ENCODE results near the gene ZNF592.
A peak's percentile ranks its signal among the peaks of the same experiment; 100 is the strongest.

ZNF592 gene

GRCh38 chr15:84831613-84832012 lies 83.2 kb downstream of the ZNF592 start:
- DNase-seq: no peak

- DNase-seq: no peak
These were observed 84.2 kb downstream of the ZNF592 start for GRCh38 chr15:84832448-84833040.

- DNase-seq: no peak
These were observed 85.2 kb downstream of the ZNF592 start for GRCh38 chr15:84833447-84834228.

- DNase-seq: no peak
These were observed 86.0 kb downstream of the ZNF592 start for GRCh38 chr15:84834229-84834955.

- DNase-seq: no peak
These were observed 86.6 kb downstream of the ZNF592 start for GRCh38 chr15:84834969-84835368.

GRCh38 chr15:84835661-84836337 lies 87.4 kb downstream of the ZNF592 start:
- DNase-seq: no peak

- DNase-seq: no peak
These were observed 88.5 kb downstream of the ZNF592 start for GRCh38 chr15:84836844-84837243.

GRCh38 chr15:84839714-84840113 lies 91.3 kb downstream of the ZNF592 start:
- DNase-seq: no peak

- DNase-seq: no peak
These were observed 91.9 kb downstream of the ZNF592 start for GRCh38 chr15:84840255-84840654.

GRCh38 chr15:84840741-84841429 lies 92.5 kb downstream of the ZNF592 start:
- no peak for DNase-seq

- DNase-seq: no peak
These were observed 94.4 kb downstream of the ZNF592 start for GRCh38 chr15:84842781-84843180.

GRCh38 chr15:84844964-84845363 lies 96.6 kb downstream of the ZNF592 start:
- DNase-seq: no peak

GRCh38 chr15:84845631-84846030 lies 97.2 kb downstream of the ZNF592 start:
- peak; percentile 9 for DNase-seq

- no peak for DNase-seq
These were observed 97.9 kb downstream of the ZNF592 start for GRCh38 chr15:84846269-84846668.

- no peak for DNase-seq
These were observed 99.0 kb downstream of the ZNF592 start for GRCh38 chr15:84847382-84847781.

GRCh38 chr15:84852212-84852611 lies 103.8 kb downstream of the ZNF592 start:
- DNase-seq: no peak

- DNase-seq: no peak
These were observed 106.7 kb downstream of the ZNF592 start for GRCh38 chr15:84855136-84855535.

- no peak for DNase-seq
These were observed 107.4 kb downstream of the ZNF592 start for GRCh38 chr15:84855765-84856164.

Measured in NCI-H524 treated with DMSO at 0.1 percent for 48 hours (cell line).